ENCODE results near the gene IL17RB. TPM values are rescaled to one million over a fixed set of nuclear protein-coding genes. Genes with fewer than 3 reads are reported as not detected.

The IL17RB gene
- total and polyA plus RNA-seq, 2 of the 4 experiments (the other 2 are of a cell fraction) = under 0.01 TPM; not detected in 1

DNA sequence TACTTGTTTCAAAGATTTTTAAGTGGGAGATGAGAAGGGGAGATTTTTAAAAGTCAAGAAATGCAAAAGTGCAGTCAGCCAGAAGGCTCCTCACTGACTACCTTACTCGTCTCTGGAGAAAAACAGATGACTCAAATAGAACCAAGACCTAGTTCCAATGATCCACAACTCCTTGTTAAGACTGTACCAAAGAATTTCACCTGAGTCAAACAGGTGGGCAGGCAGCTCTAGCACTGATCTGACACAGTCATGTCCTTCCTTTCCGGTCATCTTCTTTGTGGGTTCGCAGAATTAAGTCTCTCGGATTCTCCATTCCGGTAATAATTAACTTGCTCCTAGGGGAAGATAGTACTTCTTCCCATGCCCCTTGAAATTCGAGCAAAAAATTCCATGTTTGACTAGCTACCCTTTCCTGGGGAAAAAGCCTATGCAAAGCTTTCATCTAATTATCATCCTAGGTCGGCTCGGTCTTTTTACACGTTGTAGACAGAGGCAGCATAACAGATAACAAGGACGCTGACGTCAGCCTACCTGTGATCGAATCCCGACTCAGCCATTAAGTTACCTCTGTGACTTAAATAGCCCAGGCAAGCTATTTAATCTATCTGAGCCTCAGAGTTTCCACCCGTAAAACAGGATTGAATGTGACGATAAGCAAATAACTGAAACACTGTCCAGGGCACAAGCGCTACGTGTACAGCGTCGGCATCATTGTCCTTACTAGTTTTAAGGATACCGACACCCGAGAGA lies 44.5 kb downstream of the IL17RB start:
- no peaks in the 10 kb centered on the region for H3K27me3 ChIP-seq (ENCODE audit: control insufficient read depth, insufficient read depth, low read length)
- H2BK5ac ChIP-seq (ENCODE audit: low read depth, low read length, poor library complexity, severe bottlenecking) = peak overlapping the region; percentile 6
- no peak overlapping the region for H4K5ac ChIP-seq (ENCODE audit: low read depth, low read length)
- no peak overlapping the region for H2BK20ac ChIP-seq (ENCODE audit: low read depth, low read length)
- H2BK15ac ChIP-seq (ENCODE audit: low read depth, low read length) = no peak overlapping the region
- H2AK5ac ChIP-seq (ENCODE audit: low read depth, low read length) = peak overlapping the region; percentile 35; the same call in 1 of the 2 replicates
- H3K18ac ChIP-seq (ENCODE audit: low read depth, low read length) = no peak overlapping the region
- POLR2A ChIA-PET (ENCODE audit: unreplicated experiment) = interaction anchor here (1.4 kb wide), 1 partner anchor 9 kb away, joined by 4 read pairs; the partner anchor contains the start of gene ACTR8
- H3K14ac ChIP-seq (replicated peaks; ENCODE audit: low read depth, low read length) = 0 out of 2 replicates have a peak overlapping the region, but pooled peaks have one; percentile 11
- peak overlapping the region; percentile 26; the same call in 1 of the 2 replicates for H4K91ac ChIP-seq (ENCODE audit: insufficient read depth, low read depth, low read length)
- H2BK120ac ChIP-seq (ENCODE audit: low read depth, low read length) = no peak overlapping the region
- TSS peak; percentile 80 for BruUV-seq (replicated peaks)
- dilution Hi-C loops (cut with HindIII; ENCODE audit: low sequenced_read_pairs, unreplicated experiment) (no loop called here), in situ Hi-C loops (cut with MboI; ENCODE audit: low sequenced_read_pairs) (loop anchor here (25.0 kb wide), 1 partner anchor 604 kb away; no protein-coding TSS in a partner anchor), intact Hi-C loops (cut with micrococcal nuclease) (loop anchor here (1.0 kb wide), 1 partner anchor 9 kb away; the partner anchor contains the start of gene ACTR8)
- peak; percentile 42 for DNase-seq
- peak overlapping the region; percentile 43 for H3K4ac ChIP-seq (ENCODE audit: low read depth, low read length)
- no peak for ATAC-seq (ENCODE audit: low read depth)
- peak overlapping the region; percentile 94 for H2AFZ ChIP-seq (replicated peaks; ENCODE audit: low read length, poor library complexity)
- peak overlapping the region; percentile 85 for H3K4me2 ChIP-seq (ENCODE audit: low read depth, low read length)
- CTCF ChIA-PET = interaction anchor here (1.0 kb wide), 1 partner anchor 48 kb away, joined by 3 read pairs; no protein-coding TSS in a partner anchor
- WGBS, 2 experiments (ENCODE audit: extremely low coverage in 2 of 2, insufficient read length in 1 of 2) = 15% methylated on average over 4 of the region's 21 CpGs; no CpG with 5 or more reads in 1 of the 2 experiments
- H3K27ac ChIP-seq (ENCODE audit: insufficient read depth, low read length) = peak overlapping the region; percentile 67
- peaks cover 4% of the 10 kb centered on the region for H3K36me3 ChIP-seq (ENCODE audit: control insufficient read depth, insufficient read depth, low read length)
- peak overlapping the region; percentile 84 for H3K23ac ChIP-seq (ENCODE audit: low read depth, low read length)
- no peaks in the 10 kb centered on the region for H4K20me1 ChIP-seq (ENCODE audit: insufficient read depth, low read length)
- H3K4me1 ChIP-seq (ENCODE audit: control insufficient read depth, insufficient read depth, low read length) = peaks cover 2% of the 10 kb centered on the region; the same call in 1 of the 2 replicates
- H2AK9ac ChIP-seq (replicated peaks; ENCODE audit: low read depth, low read length, poor library complexity) = peak overlapping the region; percentile 92
- H3K56ac ChIP-seq (ENCODE audit: extremely low read depth, insufficient read depth, low read length) = peak overlapping the region; percentile 71; the same call in 1 of the 2 replicates
- peaks cover 6 to 33% of the 10 kb centered on the region in 2 experiments; a peak in 3 of 4 replicates for H3K79me1 ChIP-seq (ENCODE audit: low read depth in 1 of 2, low read length in 2 of 2)
- no peaks in the 10 kb centered on the region for H3K9me1 ChIP-seq (ENCODE audit: insufficient read depth, low read length)
- no peaks in the 10 kb centered on the region for H3K9me3 ChIP-seq (ENCODE audit: control insufficient read depth, insufficient read depth, low read length)
- peak overlapping the region; percentile 7 to 52; a peak in 2 of 4 replicates for H4K8ac ChIP-seq (ENCODE audit: low read depth in 2 of 2, low read length in 2 of 2)
- peak overlapping the region; percentile 83 for H3K9ac ChIP-seq (ENCODE audit: low read depth, low read length)
- peak overlapping the region; percentile 80 for H3K4me3 ChIP-seq (ENCODE audit: insufficient read depth, low read depth, low read length)
- no peak for TF ChIP-seq MAFK (IDR thresholded peaks at IDR 0.05; ENCODE audit: low read depth, low read length)
- no peak for TF ChIP-seq CHD1 (IDR thresholded peaks at IDR 0.05; ENCODE audit: low read depth, low read length)
- TF ChIP-seq ELK1 (IDR thresholded peaks at IDR 0.05; ENCODE audit: borderline replicate concordance, low read depth, low read length) = no peak
- no peak for TF ChIP-seq CEBPB (IDR thresholded peaks at IDR 0.05; ENCODE audit: low read depth, low read length)
- TF ChIP-seq NFE2L2 (IDR thresholded peaks at IDR 0.05; ENCODE audit: low read depth, low read length) = no peak
- TF ChIP-seq RCOR1 (IDR thresholded peaks at IDR 0.05; ENCODE audit: insufficient replicate concordance, low read length) = no peak
- no peak for TF ChIP-seq RFX5 (IDR thresholded peaks at IDR 0.05; ENCODE audit: low read depth, low read length)
- no peak for TF ChIP-seq POLR2A (IDR thresholded peaks at IDR 0.05; ENCODE audit: low read depth, low read length)
- no peak for TF ChIP-seq SMC3 (IDR thresholded peaks at IDR 0.05; ENCODE audit: low read depth, low read length)
- no peak for TF ChIP-seq MXI1 (IDR thresholded peaks at IDR 0.05; ENCODE audit: borderline replicate concordance, low read depth, low read length)
- TF ChIP-seq MAZ (IDR thresholded peaks at IDR 0.05; ENCODE audit: borderline replicate concordance, low read depth, low read length) = no peak
- TF ChIP-seq, protein P1, sequence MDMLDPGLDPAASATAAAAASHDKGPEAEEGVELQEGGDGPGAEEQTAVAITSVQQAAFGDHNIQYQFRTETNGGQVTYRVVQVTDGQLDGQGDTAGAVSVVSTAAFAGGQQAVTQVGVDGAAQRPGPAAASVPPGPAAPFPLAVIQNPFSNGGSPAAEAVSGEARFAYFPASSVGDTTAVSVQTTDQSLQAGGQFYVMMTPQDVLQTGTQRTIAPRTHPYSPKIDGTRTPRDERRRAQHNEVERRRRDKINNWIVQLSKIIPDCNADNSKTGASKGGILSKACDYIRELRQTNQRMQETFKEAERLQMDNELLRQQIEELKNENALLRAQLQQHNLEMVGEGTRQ (IDR thresholded peaks at IDR 0.05; ENCODE audit: low read depth, low read length) = no peak
- no peak for TF ChIP-seq CTCF (conservative IDR thresholded peaks at IDR 0.05; ENCODE audit: low read depth, low read length)

Measured in IMR-90 (cell line).